ENCODE results near the gene KNDC1. TPM values are rescaled to one million over a fixed set of nuclear protein-coding genes. Genes with fewer than 3 reads are reported as not detected.
"Not testable (repeated sequence)": the region's sequence is repeated elsewhere in the genome, so short reads cannot be mapped to it uniquely, and the experiment has no call there.

KNDC1 gene
- polyA plus RNA-seq, 1 donor: 6.6 TPM

DNA sequence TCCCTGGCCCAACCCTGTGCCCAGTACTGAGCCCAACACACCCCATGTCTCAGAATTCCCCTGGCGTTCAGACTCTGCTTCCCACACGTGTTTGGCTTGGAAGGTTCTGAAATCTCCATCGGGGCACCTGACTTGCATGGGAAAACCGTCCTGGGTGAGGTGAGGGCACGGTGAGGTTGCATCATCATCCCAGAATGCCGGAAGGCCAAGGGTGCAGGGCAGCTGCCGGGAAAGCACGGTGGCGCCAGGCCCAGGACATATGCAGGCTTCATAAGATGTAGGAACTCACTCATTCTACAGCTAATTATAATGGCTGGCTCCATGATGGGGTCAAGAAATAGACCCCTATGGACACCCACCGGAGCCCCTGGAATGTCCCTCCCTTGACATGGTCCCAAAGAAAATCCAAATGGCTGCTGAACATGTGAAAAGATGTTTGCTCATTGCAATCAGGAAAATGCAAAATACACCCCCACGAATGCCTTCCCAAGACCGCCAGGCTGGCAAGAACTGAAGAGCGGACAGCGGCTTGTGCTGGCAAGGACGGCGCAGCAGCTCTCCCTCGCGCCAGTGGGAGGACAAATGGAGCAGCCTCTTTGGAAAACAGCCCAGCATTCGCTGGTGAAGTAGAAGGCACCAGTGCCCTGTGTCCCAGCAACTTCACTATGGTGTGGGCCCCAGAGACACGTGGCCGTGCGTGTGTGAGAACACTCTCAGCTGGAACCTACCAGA is 2.3 kb downstream of the KNDC1 start:
- DNase-seq (ENCODE audit: low read depth): no peak

DNA sequence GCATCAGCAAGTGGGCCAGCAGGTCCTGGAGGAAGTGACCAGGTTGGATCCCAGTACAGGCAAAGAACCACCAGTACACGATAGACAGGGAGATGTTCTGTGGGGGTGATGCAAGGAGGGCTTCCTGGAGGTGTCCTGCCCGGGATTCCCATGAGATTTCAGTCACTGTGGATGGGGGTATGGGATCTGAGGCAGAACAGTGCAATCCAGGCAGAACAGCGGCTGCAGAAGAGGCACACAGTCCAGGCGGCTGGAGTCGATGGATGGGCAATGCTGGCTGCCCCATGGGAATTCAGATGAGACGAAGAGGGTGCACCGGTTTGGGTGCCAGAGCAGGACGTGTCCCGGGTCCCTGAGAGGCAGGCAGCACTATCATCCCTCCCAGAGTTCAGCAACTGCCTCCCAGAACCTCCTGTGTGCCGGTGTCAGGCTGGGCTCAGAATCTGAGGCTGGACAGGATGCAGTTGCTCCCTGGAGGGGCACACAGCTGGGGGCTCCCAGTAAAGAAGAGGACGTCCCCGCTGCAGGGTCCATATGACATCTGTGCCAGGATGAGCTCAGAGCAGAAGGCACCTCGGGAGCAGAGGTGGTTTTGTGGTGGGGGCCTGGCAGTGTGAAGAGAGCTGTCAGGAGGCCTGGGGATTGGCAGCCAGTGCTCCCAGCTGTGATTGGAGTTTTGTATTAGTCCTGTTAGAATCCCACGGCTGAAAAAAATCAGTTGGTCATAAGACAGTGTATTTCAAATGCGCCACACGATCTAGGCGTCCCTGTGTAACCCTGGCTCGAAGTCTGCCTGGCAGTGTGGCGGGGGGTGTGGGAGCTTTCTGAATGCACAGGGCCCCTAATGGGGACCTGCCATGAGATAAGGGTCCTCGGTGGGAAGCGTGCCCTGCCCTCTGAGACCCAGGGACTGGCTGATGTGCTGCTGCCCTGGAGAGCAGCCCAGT is 3.2 kb downstream of the KNDC1 start:
- DNase-seq (ENCODE audit: low read depth): no peak

DNA sequence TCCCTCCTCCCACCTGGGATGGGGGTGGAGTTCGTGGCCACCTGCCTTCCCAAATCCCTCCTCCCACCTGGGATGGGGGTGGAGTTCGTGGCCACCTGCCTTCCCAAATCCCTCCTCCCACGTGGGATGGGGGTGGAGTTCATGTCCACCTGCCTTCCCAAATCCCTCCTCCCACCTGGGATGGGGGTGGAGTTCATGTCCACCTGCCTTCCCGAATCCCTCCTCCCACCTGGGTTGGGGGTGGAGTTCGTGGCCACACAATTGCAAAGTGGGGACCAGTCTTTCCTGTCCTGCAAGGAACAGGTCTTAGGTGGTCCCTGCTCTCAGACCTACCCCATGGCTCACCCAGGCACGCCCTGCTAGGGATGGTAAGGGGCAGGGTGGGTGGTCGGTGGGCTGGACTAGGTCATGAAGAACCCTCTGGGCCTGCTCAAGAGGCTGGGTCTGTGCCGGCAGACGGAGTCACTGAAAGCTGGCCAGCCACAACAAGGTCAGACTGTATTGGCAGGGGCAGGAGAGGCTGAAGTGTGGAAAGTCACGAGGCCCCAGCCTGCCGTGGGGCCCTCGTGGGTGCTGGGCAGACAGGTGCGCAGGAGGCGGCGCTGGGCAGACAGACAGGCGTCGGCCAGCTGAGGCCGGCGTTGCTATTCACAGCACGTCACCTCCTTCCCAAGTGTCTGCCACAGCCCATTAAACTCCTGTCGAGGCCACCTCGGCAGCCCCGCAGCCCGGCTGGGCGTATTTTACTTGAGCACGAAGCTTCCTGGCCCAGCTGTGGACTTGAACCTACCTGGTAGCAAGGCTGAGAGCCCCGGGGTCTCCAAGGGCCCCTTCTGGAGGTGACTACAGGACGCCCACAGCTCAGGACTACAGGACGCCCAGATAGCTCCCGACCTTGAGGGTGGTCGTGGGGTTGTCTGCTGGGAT is 4.1 kb downstream of the KNDC1 start:
- no peak for DNase-seq (ENCODE audit: low read depth)

DNA sequence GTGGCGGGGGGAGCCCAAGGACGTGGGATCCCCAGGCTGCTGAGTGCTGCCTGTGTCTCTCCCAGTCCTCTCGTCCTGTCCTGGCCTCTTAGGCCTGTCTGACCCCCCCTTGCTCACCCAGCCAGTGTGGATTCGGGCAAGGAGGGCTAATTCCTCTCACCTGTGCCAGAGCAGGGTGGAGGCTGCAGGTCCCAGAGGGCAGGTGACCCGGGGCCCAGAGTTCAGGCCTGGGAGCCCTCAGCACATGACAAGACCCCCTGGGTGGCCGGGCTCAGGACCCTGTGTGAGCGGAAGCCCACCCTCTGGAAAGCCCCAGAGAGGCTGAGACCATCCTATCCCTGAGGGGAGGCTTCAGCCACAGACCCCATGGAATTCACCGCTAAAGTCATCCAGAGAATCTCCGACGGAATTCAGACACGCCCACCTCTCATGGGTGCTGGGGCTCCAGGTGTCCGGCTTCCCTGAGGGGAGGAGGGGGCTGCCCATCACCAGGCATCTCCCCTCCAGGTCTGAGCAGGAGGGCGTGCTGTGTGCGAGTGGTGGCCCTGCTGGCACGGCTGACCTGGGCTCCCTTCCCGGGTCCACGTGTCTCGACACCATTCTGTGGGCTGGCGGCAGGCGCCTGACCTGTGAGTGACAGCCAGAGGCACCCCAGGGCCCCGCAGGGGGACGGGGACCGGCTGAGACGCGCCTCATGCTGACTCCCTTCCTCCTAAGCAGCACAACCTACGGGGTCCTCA is 5.0 kb downstream of the KNDC1 start:
- no peak for DNase-seq (ENCODE audit: low read depth)

DNA sequence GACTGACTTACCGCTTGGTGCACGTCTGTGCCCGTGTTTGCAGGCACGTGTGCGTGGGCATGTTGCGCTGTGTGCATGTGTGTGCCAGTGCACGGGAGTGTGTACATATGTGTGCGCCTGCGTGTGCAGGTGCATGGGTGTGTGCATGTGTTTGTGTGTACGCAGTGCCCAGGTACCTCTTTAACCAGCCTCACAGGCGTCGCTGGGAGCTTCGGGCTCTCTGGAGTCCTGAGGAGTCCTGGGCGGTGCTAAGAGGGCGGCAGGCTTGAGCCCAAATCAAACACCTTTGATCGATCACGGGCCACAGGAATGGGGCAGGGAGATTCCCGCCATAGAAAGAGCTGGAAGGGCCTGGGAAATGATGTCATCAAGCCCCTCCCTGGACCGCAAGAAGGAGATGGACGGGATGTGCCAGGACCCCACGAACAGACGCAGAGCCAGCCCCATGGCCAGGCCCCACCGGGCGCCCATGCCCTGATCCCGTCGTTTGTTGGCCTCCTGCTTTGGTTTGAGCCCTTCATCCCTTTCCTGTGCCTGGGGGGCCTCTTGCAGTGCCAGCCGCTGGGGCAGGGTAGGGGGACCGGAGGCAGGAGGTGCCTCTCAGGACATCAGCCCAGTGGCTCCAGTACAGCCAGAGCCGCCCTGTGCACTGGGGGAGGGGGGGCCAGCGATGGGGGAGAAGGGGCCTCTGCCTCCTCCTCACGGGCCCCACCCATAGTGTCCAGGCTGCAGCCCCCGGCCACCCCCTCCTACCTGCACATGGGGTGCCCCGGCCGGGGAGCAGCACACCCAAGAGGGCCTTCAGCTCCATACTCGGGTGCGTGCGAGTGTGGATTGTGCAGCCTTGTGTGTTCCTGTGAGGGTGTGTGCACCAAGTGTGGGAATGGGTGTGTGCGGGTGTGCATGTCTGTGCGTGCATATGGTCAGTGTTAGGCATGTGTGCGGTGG is 5.8 kb downstream of the KNDC1 start:
- no peak for DNase-seq (ENCODE audit: low read depth)

DNA sequence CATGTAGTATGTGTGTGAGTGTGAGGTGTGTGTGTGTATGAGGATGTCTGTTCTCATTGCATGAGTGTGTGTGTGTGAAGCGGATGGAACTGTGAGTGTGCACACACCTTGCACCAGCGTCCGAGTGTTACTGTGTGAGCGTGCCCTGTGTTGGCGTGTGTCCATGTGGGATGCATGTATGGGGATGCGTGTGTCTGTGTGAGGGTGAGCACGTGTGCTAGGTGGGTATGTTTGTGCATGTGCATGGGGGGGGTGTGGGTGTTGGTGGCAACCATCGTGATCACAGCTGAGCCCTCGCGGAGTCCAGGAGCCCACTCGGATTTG is 6.4 kb downstream of the KNDC1 start:
- DNase-seq (ENCODE audit: low read depth): no peak

DNA sequence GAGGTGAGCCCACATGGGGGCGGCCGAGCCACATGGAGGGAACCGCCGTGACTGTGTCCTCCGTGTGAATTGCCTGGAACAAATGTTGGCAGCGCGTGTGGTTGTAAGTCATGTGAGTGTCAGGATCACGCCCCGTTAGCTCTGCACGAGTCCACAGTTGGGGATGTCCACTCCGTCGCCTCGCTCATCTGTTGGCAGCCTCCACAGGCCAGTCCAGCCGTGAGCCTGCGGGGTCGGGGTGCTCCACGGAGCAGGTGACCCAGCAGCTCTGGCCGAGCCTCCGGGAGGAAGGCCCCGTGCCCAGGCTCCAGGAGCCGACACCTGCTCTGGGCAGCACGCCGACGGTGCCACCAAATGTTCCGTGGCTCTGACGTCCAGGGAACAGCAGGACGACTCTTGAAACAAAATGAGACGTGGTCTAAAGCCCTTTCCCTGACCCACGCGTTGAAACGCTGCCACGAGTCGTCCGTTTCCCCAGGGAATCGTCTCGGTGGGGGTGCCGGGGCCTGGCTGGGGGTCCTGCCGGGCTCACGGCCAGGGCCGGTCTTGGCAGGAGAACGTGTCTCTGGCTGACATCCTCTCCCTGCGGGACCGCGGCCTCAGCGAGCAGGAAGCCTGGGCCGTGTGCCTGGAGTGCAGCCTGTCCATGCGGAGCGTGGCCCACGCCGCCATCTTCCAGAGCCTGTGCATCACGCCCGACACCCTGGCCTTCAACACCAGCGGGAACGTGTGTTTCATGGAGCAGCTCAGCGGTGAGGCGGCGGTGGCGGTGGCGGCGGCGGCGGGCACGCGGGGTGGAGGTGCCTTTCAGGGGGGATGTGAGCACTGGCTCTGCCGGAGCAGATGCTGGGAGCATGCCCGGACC is 7.0 kb downstream of the KNDC1 start:
- peak; percentile 26 for DNase-seq (ENCODE audit: low read depth)

DNA sequence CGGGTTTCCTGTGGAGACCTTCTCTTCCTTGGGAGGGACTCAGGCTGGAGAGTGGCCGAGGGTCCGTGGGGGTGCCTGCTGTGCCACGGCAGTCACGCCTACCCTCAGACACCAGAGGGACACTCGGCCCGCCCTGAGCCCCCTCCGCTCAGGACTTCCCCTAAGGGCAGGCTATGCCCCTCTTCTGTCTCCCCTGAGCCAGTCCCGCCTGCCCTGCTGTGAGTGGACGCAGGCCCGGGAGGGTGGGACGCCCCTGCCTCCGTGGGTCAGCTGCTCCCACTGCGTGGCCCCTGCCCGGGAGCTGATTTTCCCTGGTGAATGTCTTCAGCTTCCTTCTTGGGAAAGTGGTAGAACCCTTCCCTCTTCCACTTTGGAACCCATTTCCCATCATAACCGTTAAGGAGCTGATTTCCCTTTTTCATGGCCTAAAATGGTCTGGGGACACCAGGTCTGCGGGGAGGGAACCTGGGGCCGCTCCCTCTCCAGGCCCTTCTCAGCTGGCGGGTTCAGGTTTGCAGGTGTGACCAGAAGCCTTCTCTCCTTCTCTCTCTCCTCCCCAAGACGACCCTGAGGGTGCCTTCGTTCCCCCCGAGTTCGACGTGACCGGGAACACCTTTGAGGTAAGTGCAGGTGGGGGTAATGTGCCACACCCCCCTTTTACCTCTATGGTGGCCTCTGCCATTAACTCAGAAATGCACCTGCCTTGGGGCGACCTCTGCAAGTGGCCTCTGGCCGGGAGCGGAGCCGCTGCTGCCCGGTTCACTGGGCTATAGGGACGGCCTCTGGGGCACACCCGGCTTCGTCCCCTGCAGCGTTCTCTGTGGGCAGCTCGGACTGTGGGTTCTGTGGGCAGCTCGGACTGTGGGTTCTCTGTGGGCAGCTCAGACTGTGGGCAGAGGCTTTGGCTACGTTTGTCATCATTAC is 7.9 kb downstream of the KNDC1 start:
- DNase-seq (ENCODE audit: low read depth): no peak

DNA sequence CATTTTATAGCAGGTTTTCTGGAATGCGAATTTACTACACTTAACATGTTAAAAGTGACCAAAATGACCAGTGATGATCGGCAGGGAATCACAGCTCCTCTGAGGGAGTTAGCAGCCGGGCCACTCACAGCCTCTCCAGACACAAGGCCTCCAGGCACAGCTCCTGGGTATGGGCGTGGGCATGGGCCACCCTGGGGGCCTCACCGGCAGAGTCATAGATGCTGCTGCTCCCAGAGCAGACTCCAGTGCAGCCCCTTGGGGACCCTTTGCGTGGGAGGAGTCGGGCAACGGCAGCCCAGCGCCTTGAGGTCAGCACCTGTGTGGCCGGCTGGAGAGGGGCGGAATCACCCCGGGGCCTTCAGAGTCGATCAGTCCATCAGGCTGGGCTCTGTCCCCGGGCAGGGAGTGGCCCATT is 8.6 kb downstream of the KNDC1 start:
- no peak for DNase-seq (ENCODE audit: low read depth)

DNA sequence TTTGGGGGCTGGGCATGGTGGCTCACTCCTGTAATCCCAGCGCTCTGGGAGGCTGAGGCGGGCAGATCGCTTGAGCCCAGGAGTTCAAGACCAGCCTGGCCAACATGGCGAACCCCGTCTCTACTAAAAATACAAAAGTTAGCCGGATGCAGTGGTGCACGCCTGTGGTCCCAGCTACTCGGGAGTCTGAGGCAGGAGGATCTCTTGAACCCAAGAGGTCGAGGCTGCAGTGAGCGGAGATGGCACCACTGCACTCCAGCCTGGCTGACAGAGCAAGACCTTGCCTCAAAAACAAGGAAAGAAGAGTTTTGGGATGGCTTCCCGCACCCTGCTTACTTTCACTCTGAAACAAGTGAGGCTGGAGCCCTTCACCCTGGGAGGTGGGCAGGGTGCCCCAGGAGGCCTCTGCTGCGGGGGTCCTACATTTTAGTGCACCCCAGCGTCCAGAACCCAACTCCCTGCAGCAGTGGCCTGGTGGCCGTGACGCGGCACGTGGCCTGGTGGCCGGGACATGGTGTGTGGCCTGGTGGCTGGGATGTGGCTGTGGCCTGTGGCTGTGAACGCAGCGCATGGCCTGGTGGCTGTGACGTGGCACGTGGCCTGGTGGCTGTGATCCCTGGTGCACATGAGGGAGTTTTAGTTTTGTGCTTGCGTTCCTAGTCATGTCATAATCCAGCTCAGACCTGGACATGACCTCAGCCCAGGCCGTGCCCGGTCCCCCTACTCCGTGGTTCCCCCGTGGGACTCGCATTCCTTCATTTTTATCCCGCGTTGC is 9.3 kb downstream of the KNDC1 start:
- no peak for DNase-seq (ENCODE audit: low read depth)

DNA sequence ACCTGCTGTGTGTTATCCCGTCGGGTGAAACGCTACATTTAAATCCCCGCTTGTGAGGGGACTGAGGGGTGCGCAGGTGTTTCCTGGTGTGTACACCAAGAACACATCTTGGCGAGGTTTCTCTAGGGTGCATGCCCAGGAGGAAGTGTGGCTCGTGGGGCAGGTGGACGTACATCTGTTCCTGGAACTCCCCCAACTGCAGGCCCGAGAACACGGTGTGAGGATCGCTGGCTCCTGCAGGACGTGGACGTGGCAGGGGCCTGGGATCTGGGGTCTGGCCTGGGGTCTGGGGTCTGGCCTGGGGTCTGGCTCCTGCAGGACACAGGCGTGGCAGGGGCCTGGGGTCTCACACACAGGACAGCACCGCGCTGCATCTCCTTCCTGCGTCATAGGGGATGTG is 10.1 kb downstream of the KNDC1 start:
- DNase-seq (ENCODE audit: low read depth): no peak

DNA sequence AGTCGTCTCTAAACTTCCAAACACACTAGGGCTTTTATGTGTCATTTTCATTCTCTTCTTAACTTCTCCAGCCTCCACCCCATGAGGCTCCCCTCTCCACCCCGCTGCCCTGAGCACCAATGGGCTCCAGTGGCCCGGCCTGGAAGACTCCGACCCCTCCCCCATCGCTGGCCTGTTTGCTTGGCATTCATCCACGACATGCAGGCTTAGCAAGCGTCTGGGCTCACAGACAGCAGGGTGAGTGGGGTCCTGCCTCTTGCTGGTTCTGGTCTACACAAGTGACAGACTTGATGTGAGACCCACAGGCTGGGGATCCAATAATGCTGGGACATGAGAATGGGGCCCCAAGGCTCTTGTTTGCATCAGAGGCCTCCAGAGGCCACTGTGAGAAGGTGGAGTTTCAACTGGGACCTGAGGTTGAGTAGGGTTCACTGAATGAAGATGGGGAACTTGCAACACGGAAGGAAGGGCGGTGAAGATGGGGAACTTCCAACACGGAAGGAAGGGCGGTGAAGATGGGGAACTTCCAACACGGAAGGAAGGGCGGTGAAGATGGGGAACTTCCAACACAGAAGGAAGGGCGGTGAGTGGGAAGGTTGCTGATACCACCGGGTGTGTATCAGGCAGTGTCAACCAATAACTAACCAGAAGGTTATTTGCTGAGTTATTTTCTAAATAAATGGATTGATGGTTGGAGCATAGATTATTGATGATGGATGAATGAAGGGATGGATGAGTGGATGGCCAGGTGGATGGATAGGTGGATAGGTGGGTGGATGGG is 14.0 kb downstream of the KNDC1 start:
- no peak for DNase-seq (ENCODE audit: low read depth)

DNA sequence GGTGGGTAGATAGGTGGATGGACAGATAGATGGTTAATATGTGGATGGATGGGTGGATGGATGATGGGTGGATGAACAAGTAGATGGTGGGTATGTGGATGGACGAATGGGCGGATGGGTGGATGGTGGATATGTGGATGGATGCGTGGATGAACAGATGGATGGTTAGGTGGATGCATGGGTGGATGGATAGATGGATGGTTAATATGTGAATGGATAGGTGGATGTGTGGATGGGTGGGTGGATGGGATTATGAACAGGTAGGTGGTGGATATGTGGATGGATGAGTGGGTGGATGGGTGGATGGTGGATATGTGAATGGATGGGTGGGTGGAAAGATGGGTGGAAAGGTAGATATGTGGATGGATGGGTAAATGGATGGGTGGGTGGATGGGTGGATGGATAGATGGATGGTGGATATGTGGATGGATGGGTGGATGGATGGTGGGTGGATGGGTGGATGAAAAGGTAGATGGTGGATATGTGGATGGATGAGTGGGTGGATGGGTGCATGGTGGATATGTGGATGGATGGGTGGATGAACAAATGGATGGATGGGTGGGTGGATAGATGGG is 14.8 kb downstream of the KNDC1 start:
- no peak for DNase-seq (ENCODE audit: low read depth)

DNA sequence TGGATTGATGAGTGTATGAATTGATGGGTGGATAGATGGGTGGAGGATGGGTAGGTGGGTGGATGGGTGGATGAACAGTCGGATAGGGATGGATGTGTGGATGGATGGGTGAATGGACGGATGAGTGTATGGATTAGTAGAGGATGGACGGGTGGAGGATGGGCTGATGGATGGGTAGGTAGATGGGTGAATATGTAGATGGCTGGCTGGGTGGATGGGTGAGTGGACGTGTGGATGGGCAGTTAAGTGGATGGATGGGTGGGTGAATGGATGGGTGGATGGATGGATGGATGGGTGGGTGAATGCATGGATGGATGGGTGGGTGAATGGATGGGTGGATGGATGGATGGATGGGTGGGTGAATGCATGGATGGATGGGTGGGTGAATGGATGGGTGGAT is 15.6 kb downstream of the KNDC1 start:
- not testable (repeated sequence) for DNase-seq (ENCODE audit: low read depth)

DNA sequence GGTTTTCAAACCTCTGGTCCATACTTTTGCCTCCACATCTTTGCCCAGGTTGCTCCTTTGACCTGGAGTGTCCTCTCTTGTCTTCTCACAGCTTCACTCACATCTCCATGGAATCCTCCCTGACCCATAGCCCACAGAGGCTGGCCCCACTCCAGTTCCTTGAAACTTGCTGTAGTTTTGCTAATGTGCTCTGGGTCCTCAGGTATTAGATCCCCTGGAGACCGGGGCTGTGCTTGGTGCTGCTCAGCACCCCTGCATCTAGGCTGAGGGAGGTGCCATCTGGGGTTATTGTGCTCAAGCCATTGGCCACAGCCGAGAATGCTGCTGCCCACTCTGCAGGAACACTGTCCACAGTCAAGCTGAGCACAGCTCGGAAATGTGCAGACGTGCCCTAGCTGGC is 16.5 kb downstream of the KNDC1 start:
- DNase-seq (ENCODE audit: low read depth): no peak

Data from forelimb muscle (tissue), 1 donor.